Hypothalamus (tissue), 51 donors: Measurements from ENCODE around the gene FETUB.
"Not testable (repeated sequence)": the region's sequence is repeated elsewhere in the genome, so short reads cannot be mapped to it uniquely, and the experiment has no call there.

ENCODE experiments used
- DNase-seq, 51 donors: peaks; one replicate each; lab custom pipeline; 2025; lab: John Stamatoyannopoulos, UW

FETUB gene

DNA sequence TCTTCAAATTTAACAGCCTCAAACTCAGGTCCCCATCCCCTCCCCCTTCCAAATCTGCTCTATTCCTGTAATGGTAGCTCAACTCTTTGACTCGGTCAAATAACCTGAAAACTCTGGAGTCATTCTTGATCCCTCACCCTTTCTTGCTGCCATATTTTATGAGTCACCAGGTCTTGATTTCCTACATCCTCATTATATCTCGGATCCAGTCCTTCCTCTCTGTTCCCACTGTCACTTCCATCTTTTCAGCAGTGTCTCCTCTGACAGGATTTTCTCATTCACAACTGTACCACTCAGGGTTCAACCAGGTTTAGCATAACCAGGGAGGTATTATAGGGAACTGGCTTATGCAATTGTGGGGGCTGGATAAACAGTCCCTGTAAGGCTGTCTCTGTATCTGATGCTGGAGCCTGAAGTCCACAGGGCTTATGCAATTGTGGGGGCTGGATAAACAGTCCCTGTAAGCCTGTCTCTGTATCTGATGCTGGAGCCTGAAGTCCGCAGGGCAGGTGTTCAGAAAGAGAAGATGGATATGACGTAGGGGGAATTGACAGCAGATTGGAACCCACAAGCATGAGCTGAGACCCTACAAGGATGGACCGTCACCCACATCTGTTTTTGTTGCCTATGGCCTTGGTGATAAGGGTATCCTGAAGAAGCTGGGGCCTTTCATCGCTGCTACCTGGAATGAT lies 9.1 kb upstream of the FETUB start:
- DNase-seq = no peak

DNA sequence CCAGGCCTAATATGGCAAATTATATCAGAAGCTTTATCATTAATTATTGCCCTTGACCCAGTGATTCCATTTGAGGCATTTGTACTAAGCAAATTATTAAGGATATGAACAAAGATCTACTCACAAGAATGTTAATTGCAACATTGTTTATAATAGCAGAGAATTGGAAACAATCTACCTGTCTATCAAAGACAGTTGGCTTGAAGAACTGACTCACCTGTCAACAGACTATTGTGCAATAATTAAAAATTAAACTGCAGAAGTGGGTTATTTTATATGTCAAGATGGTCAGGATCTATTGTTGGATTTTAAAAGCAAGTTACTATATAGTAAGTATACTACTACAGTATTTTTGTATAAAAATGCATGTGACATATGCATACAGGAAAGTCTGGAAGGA lies 6.7 kb upstream of the FETUB start:
- DNase-seq = no peak

DNA sequence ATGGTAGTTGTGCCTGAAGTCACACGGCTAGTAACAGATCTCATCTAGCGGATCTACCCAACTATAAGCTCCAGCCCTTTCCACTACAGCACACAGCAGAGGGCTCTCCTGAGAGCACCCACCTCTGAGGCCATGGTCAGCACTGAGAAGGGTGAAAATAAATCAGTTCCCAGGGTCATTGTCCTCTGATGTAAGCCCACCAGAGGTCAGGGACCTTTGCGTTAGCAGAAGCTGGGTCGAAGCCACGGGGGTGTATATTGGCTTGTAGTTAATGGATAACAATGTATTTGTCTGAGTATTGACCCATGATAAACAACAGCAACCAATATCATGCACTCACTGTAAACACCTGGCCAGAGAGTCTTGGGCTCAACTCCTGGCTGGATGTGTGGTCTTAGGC lies 6.0 kb upstream of the FETUB start:
- not testable (repeated sequence) for DNase-seq

GRCh38 chr3:186635532-186635931 lies 4.7 kb upstream of the FETUB start:
- DNase-seq = no peak

DNA sequence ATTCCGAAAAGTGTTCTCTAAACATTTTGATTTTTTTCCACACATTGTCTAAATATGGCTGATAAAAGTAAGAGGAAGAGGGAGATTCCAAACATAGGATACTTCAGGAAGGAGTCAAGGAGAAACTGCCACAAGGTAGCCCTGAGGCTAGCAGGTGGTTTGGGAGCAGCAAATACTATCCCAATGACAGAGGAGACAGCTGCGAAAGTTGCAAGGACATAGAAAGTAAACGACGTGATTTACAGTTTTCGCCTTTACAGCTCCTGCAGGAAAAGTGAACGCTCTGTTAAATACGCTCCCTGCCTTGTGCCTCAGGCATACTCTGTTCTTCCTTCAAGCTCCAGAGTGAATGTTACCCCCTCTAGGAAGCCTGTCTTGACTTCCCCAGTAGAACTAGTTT lies 3.7 kb upstream of the FETUB start:
- no peak for DNase-seq

DNA sequence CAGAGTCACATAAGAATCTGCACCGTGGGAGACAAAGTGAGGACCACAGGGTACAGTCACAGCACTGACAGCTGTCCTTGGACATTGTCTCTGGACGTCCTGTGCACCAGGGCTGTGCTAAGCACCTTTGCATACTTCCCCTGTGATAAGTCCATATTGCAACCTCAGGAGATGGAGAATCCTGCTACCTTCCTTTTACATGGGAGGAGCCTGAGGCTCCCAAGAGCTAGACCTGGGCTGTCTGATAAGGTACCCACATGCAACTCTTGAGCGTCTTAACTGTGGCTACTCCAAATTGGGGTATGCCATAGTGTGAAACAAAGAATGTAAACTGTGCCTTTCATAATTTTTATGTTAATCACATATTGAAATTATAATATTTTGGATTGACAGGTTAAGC lies 2.5 kb upstream of the FETUB start:
- no peak for DNase-seq

DNA sequence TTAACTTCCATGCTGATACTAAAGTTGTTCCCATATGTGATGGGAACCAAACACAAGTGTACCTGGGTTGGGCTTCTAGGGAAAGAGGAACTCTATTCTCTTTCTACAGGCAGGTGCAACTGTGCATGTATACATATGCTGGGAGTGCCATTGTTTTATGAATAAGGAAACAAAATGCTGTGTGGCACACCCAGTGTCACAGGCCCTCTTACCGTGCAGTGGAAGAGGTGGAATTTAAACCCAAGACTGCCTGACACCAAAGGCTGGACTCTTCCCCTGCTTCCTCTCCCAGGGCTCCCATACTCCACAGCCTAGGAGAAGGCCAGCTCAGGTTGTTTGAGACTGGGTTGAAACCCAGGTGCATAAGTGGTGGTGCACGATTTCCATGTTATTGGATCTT lies 1.9 kb upstream of the FETUB start:
- DNase-seq = no peak

- peak in 23 of 51 donors; percentile 1 to 47 (median 13) for DNase-seq
Observed at GRCh38 chr3:186640473-186640818, 247 bp downstream of the FETUB start.

- no peak for DNase-seq
Observed at GRCh38 chr3:186640929-186641328, 730 bp downstream of the FETUB start.

DNA sequence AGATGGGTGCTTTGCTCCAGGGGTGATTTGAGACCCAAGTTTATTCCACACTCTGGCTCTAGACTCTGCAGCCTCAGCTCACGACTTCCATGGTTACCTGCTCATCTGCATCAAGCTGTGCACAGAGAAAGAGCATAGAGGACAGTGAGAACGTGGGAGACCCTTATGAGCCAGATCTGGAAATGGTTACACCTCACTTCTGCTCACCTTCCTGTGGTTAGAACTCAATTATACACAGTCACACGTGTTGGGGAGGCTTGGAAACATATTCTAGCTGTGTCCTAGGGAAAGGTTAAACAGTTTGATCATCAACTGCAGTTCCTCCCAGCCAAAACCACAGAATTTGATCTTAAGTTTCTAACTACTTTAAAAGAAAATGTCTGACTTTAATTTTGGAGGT lies 1.8 kb downstream of the FETUB start:
- DNase-seq = no peak

- no peak for DNase-seq
Observed at GRCh38 chr3:186643493-186643892, 3.3 kb downstream of the FETUB start.

DNA sequence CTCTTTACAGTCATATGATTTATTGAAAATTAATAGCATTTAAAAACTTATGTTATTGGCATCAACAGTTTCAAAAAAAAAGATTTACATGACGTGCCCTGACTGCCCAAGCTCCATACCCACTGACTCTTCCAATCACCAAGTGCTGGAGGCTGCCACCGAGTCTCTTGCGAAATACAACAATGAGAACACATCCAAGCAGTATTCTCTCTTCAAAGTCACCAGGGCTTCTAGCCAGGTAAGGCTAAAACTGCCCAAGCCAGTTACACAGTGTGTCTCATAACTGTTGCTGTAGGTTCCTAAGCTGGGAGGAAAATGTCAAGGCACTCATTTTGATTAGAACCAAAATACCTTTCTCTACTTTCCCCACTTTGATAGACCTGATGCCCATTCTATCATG lies 4.5 kb downstream of the FETUB start:
- DNase-seq = no peak

DNA sequence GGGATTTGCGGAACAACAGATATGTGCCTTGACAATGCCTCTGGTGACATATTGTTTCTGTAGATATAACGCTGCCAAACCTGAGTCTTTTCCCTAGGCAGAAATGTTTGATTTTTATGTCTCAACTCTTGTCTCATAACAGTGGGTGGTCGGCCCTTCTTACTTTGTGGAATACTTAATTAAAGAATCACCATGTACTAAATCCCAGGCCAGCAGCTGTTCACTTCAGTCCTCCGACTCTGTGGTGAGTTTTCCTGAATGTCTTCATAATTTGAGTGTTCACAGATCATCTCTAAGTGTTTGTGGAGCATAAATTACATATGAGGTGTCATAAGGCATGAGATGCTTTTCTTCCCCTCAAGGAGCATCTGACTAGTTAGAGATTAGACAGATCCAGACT lies 5.9 kb downstream of the FETUB start:
- DNase-seq = no peak

DNA sequence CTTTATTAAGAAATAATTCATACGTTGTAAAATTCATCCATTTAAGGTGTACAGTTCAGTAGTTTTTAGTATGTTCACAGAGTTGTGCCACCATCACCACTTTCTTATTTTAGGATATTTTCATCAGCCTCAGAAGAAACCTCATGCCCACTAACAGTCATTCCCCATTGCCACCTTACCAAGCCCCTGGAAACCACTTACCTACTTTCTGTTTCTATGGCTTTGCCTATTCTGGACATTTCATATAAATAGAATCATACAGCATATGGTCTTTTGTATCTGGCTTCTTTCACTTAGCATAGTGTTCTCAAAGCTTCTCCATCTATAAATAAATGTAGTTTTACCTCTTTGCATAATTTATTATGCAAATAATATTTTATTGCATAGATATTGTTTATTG lies 6.6 kb downstream of the FETUB start:
- DNase-seq = no peak

GRCh38 chr3:186648851-186649250 lies 8.7 kb downstream of the FETUB start:
- DNase-seq = no peak

DNA sequence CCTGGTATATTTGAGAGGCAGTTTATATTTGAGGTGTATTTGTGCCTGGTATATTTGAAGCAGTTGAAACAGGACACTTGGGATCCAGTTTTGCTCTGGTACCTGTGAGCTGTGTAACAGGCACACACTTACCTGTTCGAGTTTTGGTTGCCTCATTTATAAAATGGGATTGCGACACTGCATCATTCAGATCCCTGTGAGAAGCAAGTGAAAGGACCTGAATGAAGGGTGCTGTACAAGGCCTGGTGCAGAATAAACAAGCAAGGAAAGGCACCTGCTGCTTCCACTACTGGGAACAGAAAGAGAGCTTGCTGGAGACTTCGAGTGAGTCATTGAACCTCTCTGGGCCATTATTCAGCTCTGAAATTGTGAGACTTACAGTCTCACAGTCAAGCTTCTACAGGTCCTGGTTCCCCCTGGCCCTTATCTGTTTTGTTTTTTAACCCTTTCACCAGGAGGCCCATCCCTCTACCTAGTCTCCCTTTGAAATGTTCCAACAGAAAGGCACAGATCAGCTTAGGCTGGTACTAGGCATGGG lies 11.5 kb downstream of the FETUB start:
- no peak for DNase-seq

DNA sequence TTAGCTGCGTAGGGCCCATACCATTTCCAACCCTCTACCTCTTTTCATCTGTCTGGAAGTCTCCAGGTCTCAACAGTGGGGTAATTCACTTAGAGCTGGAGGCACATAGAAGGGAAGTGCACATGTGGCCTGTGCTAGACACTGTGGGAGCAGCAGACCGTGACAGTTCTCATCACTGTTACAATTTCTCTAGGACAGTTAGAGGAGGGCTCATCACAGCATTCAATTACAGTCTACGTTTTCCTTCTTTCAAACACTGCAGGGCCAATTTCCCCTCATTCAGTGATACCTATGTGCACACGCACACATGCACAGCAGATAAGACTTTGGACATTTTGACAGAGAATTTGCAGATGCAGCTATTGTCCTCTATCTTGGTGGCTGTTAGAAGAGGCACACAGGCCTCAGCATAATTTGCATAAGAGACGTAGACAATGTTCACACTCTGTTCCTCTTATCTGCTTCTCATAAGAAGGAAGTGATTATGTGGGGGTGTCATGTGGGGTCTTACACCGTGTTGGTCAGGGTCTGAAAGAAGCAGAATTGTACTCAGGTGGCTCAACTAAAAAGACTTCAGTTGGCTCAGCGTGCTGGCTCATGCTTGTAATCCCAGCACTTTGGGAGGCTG lies 13.0 kb downstream of the FETUB start:
- no peak for DNase-seq

DNA sequence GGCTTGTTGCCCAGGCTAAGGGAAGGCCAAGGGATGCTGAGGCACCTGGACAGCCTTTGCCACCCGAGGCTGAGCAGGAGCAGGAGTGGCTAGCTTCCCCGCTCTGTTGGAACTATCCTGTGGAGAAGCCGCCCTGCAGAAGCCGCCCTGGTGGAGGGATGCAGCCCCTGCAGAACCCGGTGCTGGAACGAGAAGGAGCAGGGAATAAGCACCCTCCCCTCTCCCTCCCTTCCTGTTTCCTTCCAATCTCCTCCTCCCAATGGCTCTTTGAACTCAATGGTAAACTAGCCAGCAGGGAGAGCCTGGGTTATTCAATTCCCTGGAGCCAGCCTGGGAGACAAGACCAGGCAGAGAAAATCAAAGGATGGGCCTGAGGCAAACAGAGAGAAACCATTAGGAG lies 13.8 kb downstream of the FETUB start:
- no peak for DNase-seq

- DNase-seq = no peak
Observed at GRCh38 chr3:186663361-186664118, 23.3 kb downstream of the FETUB start.

GRCh38 chr3:186664119-186664495 lies 23.9 kb downstream of the FETUB start:
- no peak for DNase-seq

DNA sequence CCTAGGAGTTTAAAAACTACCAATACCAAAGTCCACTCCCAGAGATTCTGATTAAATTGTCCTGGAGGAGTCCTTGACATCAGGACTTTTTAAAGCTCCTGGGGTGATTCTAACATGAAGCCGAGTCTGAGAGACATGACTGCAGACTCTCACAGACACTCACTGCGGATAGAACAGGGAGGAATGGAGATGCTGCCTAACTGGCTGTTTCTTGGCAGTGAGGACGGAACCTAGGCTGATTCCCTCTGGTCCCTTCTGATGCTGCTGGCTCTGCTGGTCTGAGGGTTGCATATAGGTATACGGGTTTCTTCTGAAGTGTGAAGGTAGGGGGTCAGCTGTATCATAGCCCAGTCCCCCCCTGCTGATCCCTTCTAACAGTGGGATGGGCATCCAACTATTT lies 24.3 kb downstream of the FETUB start:
- DNase-seq = no peak

DNA sequence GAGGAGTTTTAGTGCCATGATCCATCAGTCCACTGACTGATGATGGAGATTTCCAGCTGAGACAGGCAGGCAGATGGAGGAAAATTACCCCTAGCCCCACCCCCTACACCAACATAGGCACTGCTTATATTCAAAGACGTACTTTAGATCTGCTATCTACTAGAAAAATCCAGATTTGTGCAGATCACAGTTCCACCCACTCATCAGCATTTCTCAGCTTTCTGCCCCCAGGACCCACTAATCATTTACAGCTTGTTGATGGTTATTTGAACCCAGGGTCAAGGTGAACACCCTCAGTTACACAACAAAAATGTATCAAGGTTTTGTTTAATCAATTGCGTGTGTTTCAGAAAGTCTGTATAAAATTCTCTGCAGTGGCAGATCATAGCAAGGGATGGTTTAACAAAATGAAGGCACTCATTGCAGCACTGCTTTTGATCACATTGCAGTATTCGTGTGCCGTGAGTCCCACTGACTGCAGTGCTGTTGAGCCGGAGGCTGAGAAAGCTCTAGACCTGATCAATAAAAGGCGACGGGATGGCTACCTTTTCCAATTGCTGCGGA lies 25.5 kb downstream of the FETUB start, which contains the start of gene HRG:
TSS of gene HRG (plus strand) at position 390 of the 564 bp plus-strand sequence. CDS start at position 408, 18 bp downstream.
- no peak for DNase-seq
